D341Med (cell line): Measurements from ENCODE around the gene MYMX.
A peak's percentile ranks its signal among the peaks of the same experiment; 100 is the strongest.
"Not testable (repeated sequence)": the region's sequence is repeated elsewhere in the genome, so short reads cannot be mapped to it uniquely, and the experiment has no call there.

Experiments used
- DNase-seq: peaks from one replicate; pipeline ENCODE4 v3.0.0; 2012; ENCODE audit warnings: low spot score

MYMX gene

DNA sequence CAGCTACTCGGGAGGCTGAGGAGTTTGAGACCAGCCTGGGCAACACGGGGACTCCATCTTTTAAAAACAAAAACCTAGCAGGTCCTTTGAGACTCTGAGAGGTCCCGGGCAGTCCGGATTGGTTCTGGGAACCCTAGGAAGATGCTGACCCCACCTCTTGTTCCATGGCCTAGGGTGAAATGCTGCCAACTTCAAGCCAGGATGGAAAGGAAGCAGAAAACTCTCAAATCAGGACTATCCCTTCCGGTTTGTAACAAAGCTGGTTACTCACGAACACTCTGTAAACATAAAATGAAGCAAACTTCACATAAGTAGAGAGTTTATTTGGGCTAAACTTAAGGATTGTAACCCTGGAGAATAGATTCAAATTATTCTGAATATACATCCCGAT, 30.1 kb upstream of the MYMX start:
- DNase-seq: no peak

DNA sequence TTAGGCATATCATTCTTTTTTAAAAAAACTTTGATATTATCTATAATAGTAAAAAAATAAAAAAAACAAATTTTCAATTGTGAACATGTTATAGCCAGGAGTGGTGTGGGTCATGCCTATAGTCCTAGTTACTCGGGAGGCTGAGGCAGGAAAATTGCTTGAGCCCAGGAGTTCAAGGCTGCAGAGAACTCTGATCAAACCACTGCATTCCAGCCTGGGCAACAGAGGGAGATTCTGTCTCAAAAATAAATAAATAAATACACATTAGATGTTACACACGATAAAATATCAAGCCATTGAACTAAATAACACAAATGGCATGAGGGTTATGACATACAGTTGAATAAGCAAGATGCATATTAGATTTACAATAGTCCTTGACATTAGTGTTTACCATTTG, 27.9 kb upstream of the MYMX start:
- DNase-seq: no peak

DNA sequence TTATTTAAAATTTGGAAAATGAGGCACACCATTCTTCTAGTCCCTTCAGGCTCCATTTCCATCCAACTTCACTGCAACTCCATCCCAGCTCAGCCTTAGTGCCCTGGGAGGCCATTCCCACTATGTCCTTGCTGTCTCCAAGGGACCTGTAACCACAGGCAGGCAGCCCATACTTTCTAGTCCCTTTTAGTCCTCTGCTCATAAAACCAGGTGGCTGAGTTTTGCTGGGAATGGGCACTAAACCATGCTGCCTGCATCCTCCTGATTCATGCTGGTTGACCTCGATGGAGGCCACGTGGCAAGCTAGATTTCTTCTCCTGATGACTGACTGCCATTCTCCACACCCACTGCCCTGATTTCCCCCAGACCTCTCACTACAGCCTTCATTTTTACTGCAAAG, 27.5 kb upstream of the MYMX start:
- DNase-seq: no peak

DNA sequence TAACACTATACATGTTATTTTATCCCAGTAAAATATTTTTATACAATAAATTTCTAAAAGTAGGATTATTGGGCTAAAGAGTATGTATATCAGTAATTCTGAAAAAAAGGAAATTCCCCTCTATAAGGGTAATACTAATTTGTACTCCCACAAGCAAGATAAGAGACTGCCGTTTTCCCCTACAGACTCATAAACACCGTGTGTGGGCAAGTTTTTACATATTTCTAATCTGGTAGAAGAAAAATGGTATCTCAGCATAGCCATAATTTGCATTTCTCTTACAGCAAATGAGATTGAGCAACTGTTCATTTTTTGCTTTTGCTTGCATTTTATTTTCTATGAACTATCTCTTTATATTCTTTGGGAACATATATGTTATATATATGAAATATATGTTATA, 26.0 kb upstream of the MYMX start:
- DNase-seq: no peak

DNA sequence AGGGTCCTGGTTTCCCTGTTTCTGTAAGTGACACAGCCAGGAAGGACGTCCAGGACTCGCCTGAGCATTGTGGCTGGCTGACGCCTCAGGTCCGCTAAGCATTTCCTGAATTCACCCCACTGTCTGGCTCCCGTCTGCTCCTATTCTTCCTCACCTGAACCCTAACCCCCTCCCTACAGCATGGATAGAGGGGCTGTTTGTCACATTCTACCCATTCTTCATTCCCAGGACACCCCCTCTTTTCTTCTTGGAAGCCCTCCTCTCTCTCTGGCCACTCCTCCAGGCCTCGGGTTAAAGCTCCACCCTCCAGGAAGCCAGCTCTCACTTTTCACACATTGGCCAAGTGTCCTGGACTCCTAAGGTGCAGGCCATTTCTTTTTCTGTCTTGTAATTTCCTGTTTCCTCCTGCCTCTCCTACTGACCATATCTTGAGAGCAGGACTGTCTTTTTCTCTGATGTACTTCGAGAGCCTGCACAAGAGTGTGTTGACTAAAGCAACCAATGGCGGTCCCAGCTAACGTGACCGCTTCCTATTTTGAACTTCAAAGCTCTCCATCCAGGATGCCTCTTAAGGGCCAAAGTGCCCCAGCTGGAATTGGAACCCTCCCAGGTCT, 24.2 kb upstream of the MYMX start:
- DNase-seq: peak; percentile 20

DNA sequence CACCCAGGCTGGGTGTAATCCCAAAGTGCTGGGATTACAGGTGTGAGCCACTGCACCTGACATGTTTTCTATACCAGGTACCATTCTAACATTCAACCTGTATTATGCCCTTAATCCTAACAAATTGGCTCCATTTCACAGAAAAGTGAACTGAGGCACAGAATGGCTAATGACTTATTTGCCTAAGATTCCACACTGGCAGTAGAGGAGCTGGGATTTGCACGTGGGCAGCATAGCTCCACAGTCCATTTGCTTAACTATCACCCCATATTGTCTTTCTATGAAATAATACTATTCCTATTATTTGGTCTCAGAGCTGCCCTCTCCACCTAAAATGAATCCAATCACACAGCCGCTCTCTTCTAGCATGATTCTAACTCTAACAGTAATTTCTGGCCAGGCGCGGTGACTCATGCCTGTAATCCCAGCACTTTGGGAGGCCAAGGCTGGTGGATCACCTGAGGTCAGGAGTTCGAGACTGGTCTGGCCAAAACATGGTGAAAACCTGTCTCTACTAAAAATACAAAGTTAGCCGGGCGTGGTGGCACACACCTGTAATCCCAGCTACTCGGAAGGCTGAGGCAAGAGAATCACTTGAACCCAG, 23.3 kb upstream of the MYMX start:
- DNase-seq: no peak

DNA sequence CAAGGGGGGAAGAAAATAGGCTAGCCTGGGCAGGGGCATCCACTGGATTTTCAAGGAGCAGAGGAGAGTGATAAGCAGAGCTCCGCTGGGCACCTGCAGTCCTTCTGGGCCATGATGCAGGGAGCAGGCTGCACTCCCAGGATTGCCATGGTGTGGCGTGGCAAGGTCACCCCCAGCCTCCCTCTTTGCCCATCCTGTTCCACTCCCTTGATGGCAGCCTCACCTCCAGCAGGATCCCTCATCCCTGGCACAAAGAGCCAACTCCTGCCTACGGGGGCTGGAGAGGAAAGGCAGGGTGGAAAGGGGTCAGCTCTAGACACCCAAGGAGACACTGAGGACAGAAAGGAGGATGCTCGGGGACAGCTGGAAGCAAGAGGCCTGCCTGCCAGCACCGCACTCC, 22.4 kb upstream of the MYMX start:
- DNase-seq: peak; percentile 16

DNA sequence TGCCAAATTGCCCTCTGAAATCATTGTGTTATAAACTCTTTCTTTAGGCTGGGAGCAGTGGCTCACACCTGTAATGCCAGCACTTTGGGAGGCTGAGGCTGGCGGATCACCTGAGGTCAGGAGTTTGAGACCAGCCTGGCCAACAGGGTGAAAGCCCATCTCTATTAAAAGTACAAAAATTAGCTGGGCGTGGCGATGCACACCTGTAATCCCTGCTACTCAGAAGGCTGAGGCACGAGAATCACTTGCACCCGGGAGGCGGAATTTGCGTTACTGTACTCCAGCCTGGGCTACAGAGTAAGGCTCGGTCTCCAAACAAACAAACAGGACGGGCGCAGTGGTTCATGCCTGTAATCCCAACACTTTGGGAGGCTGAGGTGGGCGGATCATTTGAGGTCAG, 20.4 kb upstream of the MYMX start:
- DNase-seq: not testable (repeated sequence)

DNA sequence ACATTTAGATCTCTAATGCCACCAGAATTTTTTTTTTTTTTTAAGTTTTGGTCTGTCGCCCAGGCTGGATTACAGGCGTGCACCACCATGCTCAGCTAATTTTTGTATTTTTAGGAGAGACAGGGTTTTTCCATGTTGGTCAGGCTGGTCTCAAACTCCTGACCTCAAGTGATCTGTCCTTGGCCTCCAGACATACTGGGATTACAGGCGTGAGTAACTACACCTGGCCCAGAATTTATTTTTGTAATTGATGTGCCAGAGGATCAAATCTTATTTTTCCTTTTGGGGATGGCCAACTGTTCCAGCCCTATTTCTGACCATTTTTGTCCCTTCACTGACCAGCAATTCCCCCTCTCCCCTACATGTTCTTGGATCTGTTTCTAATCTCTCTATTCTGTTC, 18.0 kb upstream of the MYMX start:
- DNase-seq: no peak

DNA sequence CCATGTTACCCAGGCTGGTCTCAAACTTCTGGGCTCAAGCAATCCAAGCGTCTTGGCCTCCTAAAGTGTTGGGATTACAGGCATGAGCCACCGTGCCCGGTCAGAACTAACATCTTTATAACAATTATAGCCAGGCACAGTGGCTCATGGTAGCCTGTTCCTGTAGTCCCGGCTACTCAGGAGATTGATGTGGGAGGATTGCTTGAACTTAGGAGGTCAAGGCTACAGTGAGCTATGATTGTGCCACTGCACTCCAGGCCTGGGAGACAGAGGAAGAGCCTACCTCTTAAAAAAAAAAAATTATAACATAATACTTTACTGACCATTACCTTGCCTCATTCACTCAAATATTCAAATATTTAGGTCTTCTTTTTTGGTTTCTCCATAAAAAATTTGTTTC, 16.8 kb upstream of the MYMX start:
- no peak for DNase-seq

DNA sequence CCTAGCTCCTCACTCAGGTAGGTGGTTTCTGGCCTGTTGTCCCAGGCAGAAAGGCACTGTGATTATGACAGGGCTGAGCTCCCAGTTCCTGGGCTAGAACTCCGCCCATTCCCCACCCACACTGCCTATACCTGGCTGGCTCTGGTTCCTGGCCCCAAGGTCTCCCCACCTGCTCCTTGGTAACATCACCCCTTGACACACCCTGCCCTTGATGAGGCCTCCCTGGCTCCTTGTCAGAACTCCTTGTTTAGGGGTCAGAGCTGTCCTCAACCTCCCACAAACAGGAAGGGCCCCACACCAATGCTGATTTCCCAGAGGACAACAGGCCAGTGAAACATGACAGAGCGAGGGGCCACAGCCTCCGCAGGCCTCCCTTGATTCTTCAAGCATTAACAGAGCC, 15.5 kb upstream of the MYMX start:
- peak; percentile 18 for DNase-seq

DNA sequence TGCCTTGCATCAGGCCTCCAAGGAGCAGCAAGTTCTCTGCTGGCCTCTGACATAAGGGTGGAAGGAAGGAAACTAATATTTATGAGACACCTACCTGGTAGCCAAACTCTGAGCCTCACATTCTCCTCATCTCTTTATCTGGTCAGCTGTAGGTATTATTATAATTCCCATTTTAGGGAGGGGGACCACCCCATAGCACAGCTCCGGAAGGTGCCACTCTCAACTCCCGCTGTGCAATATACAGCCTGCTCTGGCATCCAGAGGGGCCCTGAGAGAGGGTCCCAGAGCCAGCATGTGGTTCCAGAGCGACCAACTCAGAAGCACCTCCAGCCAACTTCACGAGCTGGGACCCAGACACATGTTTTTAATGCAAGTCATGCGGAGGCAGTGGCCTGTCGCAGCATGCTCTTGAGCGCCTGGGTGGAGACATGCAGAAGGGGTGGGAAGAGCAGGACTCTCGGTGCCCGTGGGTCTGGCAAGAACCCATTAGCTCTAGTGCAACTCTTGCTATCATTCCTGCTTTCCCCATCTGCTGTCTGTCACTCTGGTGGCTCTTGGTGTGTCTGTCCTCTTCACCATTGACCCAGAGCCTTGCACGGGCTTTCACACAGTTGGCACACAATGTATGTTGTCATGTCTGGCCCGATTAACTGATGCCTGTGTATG, 15.0 kb upstream of the MYMX start:
- no peak for DNase-seq

DNA sequence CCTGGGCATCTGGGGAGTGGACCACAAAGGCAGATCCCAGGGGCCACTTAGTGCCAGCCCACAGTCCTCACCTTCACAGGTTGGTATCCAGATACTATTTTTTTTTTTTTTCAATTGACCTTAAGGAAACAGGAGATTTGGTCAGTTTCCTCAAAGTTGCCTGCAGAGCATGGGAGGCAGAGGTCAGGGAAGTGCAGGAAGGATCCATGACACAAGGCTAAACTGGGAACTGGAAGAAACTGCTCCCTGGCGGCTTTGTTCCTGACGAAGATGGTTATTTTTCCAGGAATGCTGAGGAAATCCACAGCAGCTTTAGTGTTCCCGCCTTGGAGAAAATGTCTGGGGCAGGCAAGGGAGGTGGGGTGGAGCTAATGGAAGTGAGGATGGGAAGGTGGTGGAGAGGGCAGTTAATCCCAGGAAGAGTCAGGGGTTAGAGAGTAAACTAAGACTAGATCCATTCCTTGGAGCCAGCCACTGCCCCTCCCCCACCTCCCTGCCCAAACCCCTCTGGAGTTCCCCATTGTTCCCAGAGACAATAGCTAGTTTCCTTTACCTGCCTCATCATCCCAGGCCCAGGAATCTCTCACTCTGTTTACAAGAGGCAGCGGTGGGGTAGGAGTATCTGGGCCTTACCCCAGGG, 14.3 kb upstream of the MYMX start:
- no peak for DNase-seq

DNA sequence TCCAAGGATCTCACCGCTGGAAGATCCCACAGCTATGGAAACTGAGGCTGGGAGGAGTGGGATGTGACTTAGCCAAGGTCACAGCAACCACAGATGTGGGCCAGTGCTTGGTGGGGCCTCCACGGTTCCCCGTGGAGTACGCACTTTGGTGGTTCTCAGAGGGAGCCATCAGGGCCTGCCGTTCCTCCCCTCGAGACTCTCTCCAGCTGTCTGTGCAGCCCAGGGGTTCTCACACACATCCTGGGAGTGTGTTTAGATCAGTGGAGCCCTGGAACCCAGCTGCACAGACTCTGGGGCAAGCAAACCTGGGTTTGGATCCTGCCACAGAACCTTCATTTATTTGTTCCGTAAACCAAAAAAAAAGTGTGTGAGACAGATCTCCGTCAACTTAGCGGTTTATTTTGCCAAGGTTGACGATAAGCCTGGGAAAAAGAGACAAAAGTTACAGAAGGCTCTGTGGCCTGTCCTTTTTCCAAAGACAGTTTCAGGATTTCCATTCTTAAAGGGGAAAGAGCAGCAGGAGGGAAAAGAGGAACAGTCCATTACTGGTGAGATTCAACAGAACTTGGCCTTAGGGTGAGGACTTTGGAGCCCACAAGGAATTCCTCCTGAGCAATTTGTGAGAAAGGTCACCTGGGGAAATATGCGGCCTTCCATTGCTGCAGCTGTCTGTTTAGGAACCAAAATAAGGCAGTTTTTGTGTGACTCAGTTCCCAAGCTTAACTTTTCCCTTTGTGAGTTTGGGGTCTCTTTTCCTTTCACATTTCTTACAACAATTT, 13.6 kb upstream of the MYMX start:
- DNase-seq: peak; percentile 20

DNA sequence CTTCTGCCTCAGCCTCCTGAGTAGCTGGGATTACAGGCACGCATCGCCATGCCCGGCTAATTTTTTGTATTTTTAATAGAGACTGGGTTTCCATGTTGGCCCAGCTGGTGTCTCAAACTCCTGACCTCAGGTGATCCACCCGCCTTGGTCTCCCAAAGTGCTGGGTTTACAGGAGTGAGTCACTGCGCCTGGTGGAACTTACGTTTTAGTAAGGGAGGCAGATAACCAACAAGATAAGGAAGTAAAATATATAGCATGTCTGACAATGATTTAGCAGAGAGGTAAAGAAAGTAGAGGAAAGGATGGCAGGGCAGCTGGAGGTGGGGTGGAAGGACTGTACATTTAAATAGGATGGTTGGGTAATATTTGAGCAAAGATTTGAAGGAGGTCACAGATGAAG, 12.8 kb upstream of the MYMX start:
- DNase-seq: no peak

DNA sequence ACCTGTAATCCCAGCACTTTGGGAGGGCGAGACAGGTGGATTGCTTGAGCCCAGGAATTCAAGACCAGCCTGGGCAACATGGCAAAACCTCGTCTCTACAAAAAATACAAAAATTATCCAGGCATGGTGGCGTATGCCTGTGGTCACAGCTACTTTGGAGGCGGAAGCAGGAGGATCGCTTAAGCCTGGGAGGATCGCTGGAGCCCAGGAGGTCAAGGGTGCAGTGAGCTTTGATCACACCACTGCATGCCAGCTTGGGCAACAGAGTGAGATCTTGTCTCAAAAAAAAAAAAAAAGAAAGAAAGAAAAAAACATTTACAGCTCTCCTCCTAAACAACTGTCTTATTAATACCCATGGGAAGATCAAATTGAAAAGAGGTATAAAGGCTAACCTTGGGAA, 8.8 kb upstream of the MYMX start:
- DNase-seq: no peak

DNA sequence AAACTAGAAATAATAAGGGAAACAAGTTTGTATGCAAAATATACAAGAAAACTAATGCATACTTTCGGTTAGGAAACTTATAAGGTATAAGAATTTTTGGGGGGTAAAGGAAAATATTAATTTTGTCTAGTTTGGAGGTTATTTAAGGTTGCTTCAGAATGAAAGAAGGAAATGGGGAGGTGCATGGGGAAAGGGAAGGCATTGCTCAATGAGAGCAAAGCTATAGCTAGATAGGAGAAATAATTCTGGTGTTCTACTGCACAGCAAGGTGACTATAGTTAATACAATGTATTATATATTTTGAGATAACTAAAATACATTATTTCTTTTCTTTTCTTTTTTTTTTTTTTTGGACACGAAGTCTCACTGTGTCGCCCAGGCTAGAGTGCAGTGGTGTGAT, 5.4 kb upstream of the MYMX start:
- DNase-seq: no peak

DNA sequence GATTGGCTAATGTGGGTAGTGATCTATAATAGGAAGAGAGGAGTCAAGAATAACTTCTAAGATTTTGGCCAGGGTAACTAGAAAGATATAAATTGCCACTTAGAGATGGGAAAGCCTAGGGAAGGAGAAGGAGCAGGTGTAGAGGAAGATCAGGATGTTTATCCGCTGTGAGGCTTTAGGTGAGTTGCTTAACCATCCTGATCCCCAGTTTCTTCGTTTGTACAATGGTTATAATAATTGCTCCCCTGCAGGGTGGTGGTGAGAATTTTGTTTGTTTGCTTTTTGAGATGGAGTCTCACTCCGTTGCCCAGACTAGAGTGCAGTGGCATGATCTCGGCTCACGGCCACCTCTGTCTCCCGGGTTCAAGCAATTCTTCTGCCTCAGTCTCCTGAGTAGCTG, 2.4 kb upstream of the MYMX start:
- DNase-seq: no peak

DNA sequence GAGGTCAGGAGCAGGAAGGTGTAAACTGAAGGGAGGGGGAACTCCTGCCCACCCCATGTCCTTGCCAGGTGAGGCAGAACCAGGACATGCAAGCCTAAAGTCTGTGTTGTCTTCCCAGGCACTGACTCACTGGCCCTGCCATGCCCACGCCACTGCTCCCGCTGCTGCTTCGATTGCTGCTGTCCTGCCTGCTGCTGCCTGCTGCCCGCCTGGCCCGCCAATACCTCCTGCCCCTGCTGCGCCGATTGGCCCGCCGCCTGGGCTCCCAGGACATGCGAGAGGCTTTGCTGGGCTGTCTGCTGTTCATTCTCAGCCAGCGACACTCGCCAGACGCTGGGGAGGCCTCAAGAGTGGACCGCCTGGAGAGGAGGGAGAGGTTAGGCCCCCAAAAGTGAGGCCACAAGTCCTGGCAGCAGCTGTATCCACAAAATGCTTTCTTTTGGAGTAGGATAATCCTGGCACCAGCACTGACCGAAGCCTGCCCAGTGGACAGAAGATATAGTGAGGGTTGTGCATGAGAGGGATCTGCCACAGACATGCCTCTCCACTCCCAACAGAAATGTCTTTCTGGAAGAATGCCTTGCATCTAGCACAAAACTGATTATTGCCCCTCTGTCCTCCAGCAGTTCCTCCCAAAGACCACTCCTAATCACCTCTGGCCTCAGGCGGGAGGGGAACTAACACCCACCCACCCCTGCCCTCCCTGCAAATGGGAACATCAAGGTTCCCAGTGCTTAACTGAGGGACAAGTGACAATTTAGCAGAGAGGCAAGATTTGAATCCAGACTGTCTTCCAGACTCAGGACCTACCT, 812 bp downstream of the MYMX start:
- peak; percentile 33 for DNase-seq

DNA sequence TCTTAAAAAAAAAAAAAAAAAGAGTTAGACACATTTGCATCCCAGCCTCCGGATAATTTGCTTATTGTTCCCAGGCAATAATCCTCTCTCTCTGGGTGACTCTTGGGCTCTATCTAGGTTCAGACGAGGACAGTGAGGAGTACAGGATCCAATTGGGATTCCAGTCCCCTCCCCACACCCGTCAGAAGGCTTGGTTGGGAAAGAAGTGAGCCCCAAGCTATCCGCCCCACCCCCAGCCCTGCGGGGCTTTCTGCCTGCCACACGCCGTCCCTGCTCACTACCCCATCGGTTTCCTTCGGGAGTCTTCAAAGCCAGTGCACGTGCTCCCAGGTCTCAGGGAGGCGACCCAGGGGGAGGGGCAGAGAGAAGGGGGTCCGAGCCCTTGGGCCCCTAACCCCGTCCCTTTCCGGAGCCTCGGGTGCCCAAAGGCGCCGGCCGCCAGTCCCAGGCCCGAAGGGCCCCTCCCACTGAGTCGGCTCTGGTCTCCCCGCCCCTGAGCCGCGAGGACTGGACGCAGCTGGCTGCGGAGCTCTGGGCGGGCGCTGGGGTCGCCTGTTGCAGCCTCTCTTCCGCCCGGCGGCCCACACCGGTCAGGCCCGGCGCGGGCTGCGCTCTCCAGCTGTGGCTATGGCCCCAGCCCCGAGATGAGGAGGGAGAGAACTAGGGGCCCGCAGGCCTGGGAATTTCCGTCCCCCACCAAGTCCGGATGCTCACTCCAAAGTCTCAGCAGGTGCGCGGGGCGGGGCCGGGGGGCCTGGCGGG, 2.5 kb downstream of the MYMX start:
- DNase-seq: no peak
